LNCAP (cell line): ENCODE data around the gene SMCHD1.

Experiments
- CTCF ChIP-seq: fragments of 450-650 bp; IDR thresholded peaks from 2 replicates; pipeline ENCODE4 v1.5.1; 2017; ENCODE audit warnings: mild to moderate bottlenecking

Gene SMCHD1

GRCh38 chr18:2707551-2708168 is 52.1 kb downstream of the SMCHD1 start:
- TF ChIP-seq CTCF, result no peak

- TF ChIP-seq CTCF, result no peak
Observed at GRCh38 chr18:2709316-2709715, 53.8 kb downstream of the SMCHD1 start.

GRCh38 chr18:2714140-2714539 is 58.6 kb downstream of the SMCHD1 start:
- TF ChIP-seq CTCF, result no peak

- TF ChIP-seq CTCF, result no peak
Observed at GRCh38 chr18:2715990-2716389, 60.5 kb downstream of the SMCHD1 start.

GRCh38 chr18:2716394-2717326 is 61.1 kb downstream of the SMCHD1 start:
- no peak for TF ChIP-seq CTCF

- no peak for TF ChIP-seq CTCF
Observed at GRCh38 chr18:2717407-2717806, 61.9 kb downstream of the SMCHD1 start.

GRCh38 chr18:2719040-2719439 is 63.5 kb downstream of the SMCHD1 start:
- TF ChIP-seq CTCF, result no peak
